HFF-Myc (cell line): Measurements from ENCODE around the gene CHRNA4.

ENCODE experiments used
- DNase-seq: peaks from one replicate; pipeline ENCODE4 v3.0.0-alpha.2; 2011; ENCODE audit warnings: low read depth; ENCODE audit errors: extremely low read depth
- H3K4me3 ChIP-seq: replicated peaks from 2 replicates; pipeline ENCODE4 v1.5.1; 2011; ENCODE audit warnings: low read depth, mild to moderate bottlenecking, control low read depth, low read length
- CTCF ChIP-seq: IDR thresholded peaks from 2 replicates; pipeline ENCODE4 v1.5.1; 2012; ENCODE audit warnings: mild to moderate bottlenecking, low read depth, low read length, control low read depth; ENCODE audit errors: missing control alignments

Gene CHRNA4

GRCh38 chr20:63297796-63298572 is 63.2 kb downstream of the CHRNA4 start:
- no peak for TF ChIP-seq CTCF
- no peak overlapping the region for H3K4me3 ChIP-seq

GRCh38 chr20:63297371-63297781 is 63.8 kb downstream of the CHRNA4 start:
- no peak overlapping the region for H3K4me3 ChIP-seq
- no peak for TF ChIP-seq CTCF
- no peak for DNase-seq

More at GRCh38 chr20:63297796-63298572, 63.2 kb downstream of the CHRNA4 start:
- DNase-seq: no peak

DNA sequence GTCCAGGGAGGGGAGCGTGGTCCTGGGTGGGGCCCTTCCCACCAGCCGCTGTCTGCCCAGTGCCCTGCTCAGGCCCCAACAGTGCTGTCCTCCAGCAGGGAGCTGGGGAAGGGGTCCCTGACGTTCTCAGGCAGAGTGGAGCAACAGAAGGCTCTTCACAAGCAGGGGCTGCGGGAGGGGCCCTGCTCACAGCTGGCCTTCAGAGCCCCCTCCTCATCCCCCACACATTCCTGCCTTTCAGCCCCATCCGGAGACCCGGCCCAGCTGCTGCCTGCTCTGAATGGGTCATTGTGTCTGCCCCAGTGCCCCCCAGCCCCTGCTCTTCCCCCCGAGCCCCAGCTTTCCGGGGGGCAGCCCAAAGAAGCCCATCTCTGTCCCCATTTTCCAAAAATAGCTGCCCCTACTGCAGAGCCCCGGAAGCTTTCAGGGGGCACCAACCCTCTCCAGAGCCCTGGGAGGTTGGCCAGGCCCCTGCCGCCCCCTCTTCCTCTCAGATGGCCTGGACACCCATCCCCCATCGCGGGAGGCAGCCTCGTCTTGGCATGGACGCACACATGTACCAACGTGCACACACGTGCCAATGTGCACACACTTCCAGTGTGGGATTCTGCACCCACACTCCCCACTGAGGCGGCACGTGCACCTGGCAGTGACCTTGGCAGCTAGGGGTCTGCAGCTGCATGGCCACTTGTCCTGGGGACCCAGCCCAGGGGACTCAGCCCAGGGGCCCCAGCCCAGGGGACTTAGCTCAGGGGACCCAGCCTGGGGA is 64.4 kb downstream of the CHRNA4 start:
- DNase-seq: no peak
- H3K4me3 ChIP-seq: no peak overlapping the region
- TF ChIP-seq CTCF: no peak

GRCh38 chr20:63295846-63296245 is 65.3 kb downstream of the CHRNA4 start:
- no peak for DNase-seq
- no peak overlapping the region for H3K4me3 ChIP-seq
- no peak for TF ChIP-seq CTCF

- DNase-seq: no peak
- TF ChIP-seq CTCF: no peak
- H3K4me3 ChIP-seq: no peak overlapping the region
These were observed 65.7 kb downstream of the CHRNA4 start for GRCh38 chr20:63295422-63295821.

DNA sequence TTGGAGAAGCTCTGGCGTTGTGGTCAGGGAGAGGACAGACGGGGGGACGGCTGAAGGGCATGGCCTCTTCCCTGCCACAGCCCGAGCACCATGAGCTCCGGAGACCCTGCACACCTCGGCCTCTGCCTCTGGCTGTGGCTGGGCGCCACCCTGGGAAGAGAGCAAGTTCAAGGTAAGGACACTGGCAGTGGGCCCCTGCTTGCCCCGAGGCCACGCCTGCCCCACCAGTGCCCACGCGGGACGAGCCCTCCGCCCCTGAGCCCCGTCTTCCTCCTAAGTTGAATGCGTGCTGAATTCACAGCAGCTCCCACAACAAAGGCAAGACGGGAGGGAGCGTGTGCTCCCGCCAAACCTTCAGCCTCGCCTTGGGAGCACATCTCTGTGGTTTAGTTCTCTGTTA is 66.1 kb downstream of the CHRNA4 start:
- TF ChIP-seq CTCF: no peak
- no peak overlapping the region for H3K4me3 ChIP-seq
- DNase-seq: no peak
